Gastrocnemius medialis (tissue), 4 donors: ENCODE results near the gene ARAP2.

Experiments used
- POLR2A ChIP-seq, 2 donors: fragments of 450-650 bp; IDR thresholded peaks; one replicate each; pipeline ENCODE4 v1.6.1; 2017; ENCODE audit warnings: antibody characterized with exemption in 2 of 2, mild to moderate bottlenecking in 2 of 2, moderate library complexity in 2 of 2
- TF ChIP-seq, protein P1 (sequence below), 5 experiments: fragments of 450-650 bp in 3 of 5; fragments of 200-600 bp in 2 of 5; sonication (generic) in 2 of 5; IDR thresholded peaks in 4 of 5; conservative IDR thresholded peaks in 1 of 5; 1 replicate in 4 of 5; 2 replicates in 1 of 5; pipeline ENCODE4 v1.5.1; 2016 to 2019; ENCODE audit warnings: antibody characterized with exemption in 5 of 5, mild to moderate bottlenecking in 3 of 5, moderate library complexity in 3 of 5

DNA sequence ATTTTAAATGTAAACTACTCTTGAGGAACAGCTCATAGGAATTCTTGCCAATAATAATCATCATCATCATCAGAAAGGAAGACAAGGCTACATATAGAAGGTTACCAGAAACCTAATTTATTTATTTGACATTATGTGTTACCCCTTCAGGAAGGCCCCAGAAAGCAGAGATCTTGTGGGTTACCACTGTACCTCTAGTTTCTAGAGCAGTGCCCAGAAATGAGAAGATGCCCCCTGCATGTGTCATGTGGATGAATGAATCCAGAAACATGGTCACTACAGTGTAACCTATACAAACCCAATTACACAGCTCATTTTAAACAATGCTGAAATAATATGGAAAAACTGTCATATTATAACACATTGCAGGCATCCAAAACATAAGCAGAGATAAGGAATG lies 70.4 kb downstream of the ARAP2 start:
- TF ChIP-seq, protein P1, sequence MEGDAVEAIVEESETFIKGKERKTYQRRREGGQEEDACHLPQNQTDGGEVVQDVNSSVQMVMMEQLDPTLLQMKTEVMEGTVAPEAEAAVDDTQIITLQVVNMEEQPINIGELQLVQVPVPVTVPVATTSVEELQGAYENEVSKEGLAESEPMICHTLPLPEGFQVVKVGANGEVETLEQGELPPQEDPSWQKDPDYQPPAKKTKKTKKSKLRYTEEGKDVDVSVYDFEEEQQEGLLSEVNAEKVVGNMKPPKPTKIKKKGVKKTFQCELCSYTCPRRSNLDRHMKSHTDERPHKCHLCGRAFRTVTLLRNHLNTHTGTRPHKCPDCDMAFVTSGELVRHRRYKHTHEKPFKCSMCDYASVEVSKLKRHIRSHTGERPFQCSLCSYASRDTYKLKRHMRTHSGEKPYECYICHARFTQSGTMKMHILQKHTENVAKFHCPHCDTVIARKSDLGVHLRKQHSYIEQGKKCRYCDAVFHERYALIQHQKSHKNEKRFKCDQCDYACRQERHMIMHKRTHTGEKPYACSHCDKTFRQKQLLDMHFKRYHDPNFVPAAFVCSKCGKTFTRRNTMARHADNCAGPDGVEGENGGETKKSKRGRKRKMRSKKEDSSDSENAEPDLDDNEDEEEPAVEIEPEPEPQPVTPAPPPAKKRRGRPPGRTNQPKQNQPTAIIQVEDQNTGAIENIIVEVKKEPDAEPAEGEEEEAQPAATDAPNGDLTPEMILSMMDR (IDR thresholded peaks at IDR 0.05 in 4 of 5, conservative IDR thresholded peaks at IDR 0.05 in 1 of 5), result no peak
- TF ChIP-seq POLR2A (IDR thresholded peaks at IDR 0.05), result no peak
